NCI-H2227 treated with DMSO at 0.1 percent for 48 hours (cell line): ENCODE results near the gene SPC24.
"Not testable (repeated sequence)": the region's sequence is repeated elsewhere in the genome, so short reads cannot be mapped to it uniquely, and the experiment has no call there.

Source experiments
- DNase-seq: peaks from one replicate; lab custom pipeline; 2025; lab: John Stamatoyannopoulos, UW

Gene SPC24

GRCh38 chr19:11125994-11126685, 29.4 kb downstream of the SPC24 start:
- peak; percentile 4 for DNase-seq

- not testable (repeated sequence) for DNase-seq
Measured at GRCh38 chr19:11124157-11124556, 31.4 kb downstream of the SPC24 start.

- DNase-seq: no peak
Measured at GRCh38 chr19:11123114-11123513, 32.5 kb downstream of the SPC24 start.

DNA sequence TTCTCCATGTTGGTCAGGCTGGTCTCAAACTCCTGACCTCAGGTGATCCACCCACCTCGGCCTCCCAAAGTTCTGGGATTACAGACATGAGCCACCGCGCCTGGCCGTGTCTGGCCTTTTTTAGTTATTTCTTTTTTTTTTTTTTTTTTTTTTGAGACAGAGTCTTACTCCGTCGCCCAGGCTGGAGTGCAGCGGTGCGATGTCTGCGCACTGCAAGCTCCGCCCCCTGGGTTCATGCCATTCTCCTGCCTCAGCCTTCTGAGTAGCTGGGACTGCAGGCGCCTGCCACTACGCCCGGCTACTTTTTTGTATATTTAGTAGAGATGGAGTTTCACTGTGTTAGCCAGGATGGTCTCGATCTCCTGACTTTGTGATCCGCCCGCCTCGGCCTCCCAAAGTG, 33.6 kb downstream of the SPC24 start:
- DNase-seq: not testable (repeated sequence)

- DNase-seq: no peak
Measured at GRCh38 chr19:11116507-11116906, 39.1 kb downstream of the SPC24 start.

DNA sequence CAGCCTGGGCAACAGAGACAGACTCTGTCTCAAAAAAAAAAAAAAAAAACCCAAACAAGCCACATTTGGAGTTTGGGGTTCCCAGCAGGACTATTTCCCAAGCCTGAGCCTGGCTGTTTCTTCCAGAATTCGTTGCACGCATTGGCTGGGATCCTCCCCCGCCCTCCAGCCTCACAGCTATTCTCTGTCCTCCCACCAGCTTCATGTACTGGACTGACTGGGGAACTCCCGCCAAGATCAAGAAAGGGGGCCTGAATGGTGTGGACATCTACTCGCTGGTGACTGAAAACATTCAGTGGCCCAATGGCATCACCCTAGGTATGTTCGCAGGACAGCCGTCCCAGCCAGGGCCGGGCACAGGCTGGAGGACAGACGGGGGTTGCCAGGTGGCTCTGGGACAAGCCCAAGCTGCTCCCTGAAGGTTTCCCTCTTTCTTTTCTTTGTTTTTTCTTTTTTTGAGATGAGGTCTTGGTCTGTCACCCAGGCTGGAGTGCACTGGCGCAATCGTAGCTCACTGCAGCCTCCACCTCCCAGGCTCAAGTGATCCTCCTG, 39.6 kb downstream of the SPC24 start:
- DNase-seq: no peak

DNA sequence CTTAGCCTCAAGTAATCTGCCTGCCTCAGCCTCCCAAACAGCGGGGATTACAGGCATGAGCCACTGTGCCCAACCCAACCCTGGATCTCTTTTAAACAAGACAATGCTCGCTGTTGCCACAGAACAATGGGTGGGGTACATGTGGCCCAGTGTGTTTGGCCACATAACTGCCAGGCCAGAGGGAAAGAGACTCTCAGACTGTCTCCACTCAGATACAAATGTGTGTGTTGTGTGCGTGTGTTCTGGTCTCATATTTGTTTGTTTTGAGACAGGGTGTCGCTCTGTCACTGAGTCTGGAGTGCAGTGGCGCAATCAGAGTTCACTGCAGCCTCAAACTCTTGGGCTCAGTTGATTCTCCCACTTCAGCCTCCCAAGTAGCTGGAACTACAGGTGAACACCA, 40.5 kb downstream of the SPC24 start:
- no peak for DNase-seq

DNA sequence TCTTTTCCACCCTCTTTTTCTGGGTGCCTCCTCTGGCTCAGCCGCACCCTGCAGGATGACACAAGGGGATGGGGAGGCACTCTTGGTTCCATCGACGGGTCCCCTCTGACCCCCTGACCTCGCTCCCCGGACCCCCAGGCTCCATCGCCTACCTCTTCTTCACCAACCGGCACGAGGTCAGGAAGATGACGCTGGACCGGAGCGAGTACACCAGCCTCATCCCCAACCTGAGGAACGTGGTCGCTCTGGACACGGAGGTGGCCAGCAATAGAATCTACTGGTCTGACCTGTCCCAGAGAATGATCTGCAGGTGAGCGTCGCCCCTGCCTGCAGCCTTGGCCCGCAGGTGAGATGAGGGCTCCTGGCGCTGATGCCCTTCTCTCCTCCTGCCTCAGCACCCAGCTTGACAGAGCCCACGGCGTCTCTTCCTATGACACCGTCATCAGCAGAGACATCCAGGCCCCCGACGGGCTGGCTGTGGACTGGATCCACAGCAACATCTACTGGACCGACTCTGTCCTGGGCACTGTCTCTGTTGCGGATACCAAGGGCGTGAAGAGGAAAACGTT, 42.4 kb downstream of the SPC24 start:
- DNase-seq: no peak

DNA sequence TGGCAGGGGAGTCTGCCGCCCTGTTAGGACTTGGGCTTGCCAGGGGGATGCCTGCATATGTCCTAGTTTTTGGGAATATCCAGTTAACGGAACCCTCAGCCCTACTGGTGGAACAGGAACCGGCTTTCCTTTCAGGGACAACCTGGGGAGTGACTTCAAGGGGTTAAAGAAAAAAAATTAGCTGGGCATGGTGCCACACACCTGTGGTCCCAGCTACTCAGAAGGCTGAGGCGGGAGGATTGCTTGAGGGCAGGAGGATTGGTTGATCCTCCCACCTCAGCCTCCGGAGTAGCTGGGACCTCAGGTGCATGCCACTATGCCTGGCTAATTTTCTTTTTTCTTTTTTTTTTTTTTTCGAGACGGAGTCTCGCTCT, 43.8 kb downstream of the SPC24 start:
- DNase-seq: no peak

GRCh38 chr19:11111117-11111770, 44.3 kb downstream of the SPC24 start:
- DNase-seq: no peak

DNA sequence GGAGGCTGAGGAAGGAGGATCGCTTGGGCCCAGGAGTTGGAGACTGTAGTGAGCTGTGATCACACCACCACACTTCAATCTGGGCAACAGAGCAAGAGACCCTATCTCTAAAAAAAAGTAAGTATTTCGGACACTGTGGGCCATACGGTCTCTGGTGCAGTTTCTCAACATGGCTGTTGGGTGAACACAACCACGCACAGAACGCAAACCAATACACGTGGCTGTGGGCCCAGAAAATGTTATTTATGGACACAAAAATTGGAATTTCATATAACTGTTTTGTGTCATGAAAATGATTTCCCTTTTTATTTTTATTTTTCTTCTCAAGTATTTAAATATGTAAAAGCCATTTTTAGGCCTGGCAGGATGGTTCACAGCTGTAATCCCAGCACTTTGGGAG, 46.8 kb downstream of the SPC24 start:
- no peak for DNase-seq

- DNase-seq: no peak
Measured at GRCh38 chr19:11106477-11106876, 49.1 kb downstream of the SPC24 start.

GRCh38 chr19:11105014-11105636, 50.5 kb downstream of the SPC24 start:
- DNase-seq: no peak

GRCh38 chr19:11103667-11104066, 51.9 kb downstream of the SPC24 start:
- not testable (repeated sequence) for DNase-seq

DNA sequence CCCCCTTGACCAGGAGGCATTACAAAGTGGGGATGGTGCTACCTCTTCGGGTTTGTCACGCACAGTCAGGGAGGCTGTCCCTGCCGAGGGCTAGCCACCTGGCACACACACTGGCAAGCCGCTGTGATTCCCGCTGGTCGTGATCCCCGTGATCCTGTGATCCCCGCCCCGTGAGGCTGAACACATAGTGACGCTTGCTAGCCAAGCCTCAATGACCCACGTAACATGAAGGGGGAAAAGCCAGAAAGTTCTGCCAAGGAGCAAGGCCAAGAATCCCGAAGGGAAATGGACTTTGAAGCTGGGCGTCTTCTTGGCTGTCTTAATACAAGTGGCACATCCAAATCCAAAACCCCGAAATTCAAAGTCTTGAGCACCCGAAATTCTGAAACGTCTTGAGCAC, 52.6 kb downstream of the SPC24 start:
- DNase-seq: no peak

- DNase-seq: no peak
Measured at GRCh38 chr19:11101057-11101456, 54.5 kb downstream of the SPC24 start.

DNA sequence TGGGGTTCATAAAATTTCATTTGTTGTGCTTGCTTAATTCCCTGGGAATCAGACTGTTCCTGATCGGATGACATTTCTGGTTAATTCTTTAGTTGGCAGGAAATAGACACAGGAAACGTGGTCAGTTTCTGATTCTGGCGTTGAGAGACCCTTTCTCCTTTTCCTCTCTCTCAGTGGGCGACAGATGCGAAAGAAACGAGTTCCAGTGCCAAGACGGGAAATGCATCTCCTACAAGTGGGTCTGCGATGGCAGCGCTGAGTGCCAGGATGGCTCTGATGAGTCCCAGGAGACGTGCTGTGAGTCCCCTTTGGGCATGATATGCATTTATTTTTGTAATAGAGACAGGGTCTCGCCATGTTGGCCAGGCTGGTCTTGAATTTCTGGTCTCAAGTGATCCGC, 55.5 kb downstream of the SPC24 start:
- no peak for DNase-seq

- no peak for DNase-seq
Measured at GRCh38 chr19:11098861-11099260, 56.7 kb downstream of the SPC24 start.

GRCh38 chr19:11098327-11098726, 57.3 kb downstream of the SPC24 start:
- no peak for DNase-seq

GRCh38 chr19:11097367-11097766, 58.2 kb downstream of the SPC24 start:
- DNase-seq: not testable (repeated sequence)

- DNase-seq: no peak
Measured at GRCh38 chr19:11096210-11096841, 59.3 kb downstream of the SPC24 start.
